CD4-positive, alpha-beta T cell treated with Interleukin-2 at 100 ng/mL for 4 hours (primary cell): ENCODE measurements around the gene PGA4.

Source experiments
- DNase-seq: peaks from one replicate; pipeline ENCODE4 v3.0.0-alpha.2; 2020; ENCODE audit warnings: low spot score

Gene PGA4

DNA sequence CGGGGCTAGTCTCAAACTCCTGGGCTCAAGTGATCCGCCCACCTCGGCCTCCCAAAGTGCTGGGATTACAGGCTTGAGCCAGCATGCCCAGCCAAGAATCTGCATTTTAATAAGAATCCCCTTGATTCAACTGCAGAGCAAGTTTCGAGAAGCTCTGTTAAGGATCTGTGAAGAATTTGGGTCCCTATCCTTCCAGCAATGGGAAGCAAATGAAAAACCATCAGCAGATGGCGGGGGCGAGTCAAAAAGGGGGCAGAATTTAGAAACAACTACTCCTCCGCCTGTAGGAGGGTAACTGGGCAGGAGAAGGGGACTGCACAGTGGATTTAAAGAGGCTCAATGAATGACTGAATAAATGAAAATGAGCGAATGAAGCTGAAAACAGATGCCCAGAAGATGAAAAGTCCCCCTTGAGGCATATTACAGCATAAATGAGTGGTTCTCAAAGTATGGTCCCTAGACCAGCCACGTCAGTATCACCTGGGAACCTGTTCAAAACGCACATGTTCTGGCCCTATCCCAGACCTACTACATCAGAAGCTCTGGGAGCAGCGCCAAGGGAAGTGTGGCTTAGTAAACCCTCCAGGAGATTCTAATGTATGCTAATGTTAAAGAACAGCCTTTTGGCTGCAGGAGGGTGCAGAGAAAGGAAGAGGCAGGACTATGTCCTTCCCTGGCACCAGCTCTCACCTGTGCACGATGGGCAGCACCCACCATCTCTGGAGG is 58.0 kb downstream of the PGA4 start:
- DNase-seq: no peak

- DNase-seq: no peak
Observed at GRCh38 chr11:61280883-61281580, 58.9 kb downstream of the PGA4 start.
